Tibial nerve (tissue), 4 donors: ENCODE measurements around the gene PXDN. TPM values are rescaled to one million over a fixed set of nuclear protein-coding genes. Genes with fewer than 3 reads are reported as not detected.

Experiments
- DNase-seq, 2 donors: peaks; one replicate each; pipeline ENCODE4 v3.0.0-alpha.2; 2019; ENCODE audit warnings: low spot score in 2 of 2
- H3K27ac ChIP-seq, 4 donors: fragments of 200-600 bp; sonication (generic) in 3 of 4; one replicate each; pipeline ENCODE4 v1.5.1; 2017 to 2019; ENCODE audit warnings: mild to moderate bottlenecking in 1 of 4
- H3K27me3 ChIP-seq, 2 donors: fragments of 200-600 bp; sonication (generic) in 1 of 2; one replicate each; pipeline versions ENCODE4 v1.5.1 to v1.6.0; 2017 to 2019
- H3K36me3 ChIP-seq, 3 donors: fragments of 200-600 bp; sonication (generic); one replicate each; pipeline ENCODE4 v1.5.1; 2018 to 2019
- H3K4me1 ChIP-seq, 4 donors: fragments of 200-600 bp; sonication (generic) in 3 of 4; one replicate each; pipeline ENCODE4 v1.5.1; 2017 to 2019
- H3K4me3 ChIP-seq, 4 donors: fragments of 200-600 bp; sonication (generic) in 3 of 4; one replicate each; pipeline ENCODE4 v1.5.1; 2017 to 2019; ENCODE audit warnings: mild to moderate bottlenecking in 1 of 4, moderate library complexity in 1 of 4
- H3K9me3 ChIP-seq, 4 donors: fragments of 200-600 bp; sonication (generic) in 3 of 4; one replicate each; pipeline ENCODE4 v1.5.1; 2017 to 2019
- EP300 ChIP-seq, 2 donors: sonication (generic); formaldehyde crosslinking; IDR thresholded peaks; one replicate each; pipeline ENCODE4 v1.6.1; 2017; ENCODE audit warnings: antibody characterized with exemption in 2 of 2, mild to moderate bottlenecking in 1 of 2
- POLR2A ChIP-seq, 2 donors: fragments of 450-650 bp; IDR thresholded peaks; one replicate each; pipeline ENCODE4 v1.6.1; 2017; ENCODE audit warnings: antibody characterized with exemption in 2 of 2, mild to moderate bottlenecking in 2 of 2, moderate library complexity in 2 of 2
- WGBS, 2 donors: methylation state at CpG; one replicate each; pipeline ENCODE4 v1.1.5; 2018; 5-methylcytosine and 5-hydroxymethylcytosine counted together
- total RNA-seq, 4 donors: library from RNA; depleted of rRNA; stranded (reverse); fragments of >200 nt; gene quantifications; one replicate each; pipeline ENCODE4 v1.1.0, GENCODE V29; 2016
- TF ChIP-seq, protein P1 (sequence below), 5 experiments: fragments of 200-600 bp in 3 of 5; fragments of 450-650 bp in 2 of 5; sonication (generic) in 3 of 5; IDR thresholded peaks; one replicate each; pipeline ENCODE4 v1.5.1; 2016 to 2019; ENCODE audit warnings: antibody characterized with exemption in 5 of 5, mild to moderate bottlenecking in 3 of 5, moderate library complexity in 2 of 5

The PXDN gene
- total RNA-seq, 4 donors from 2014 or later: 40.4 to 72.6 (median 52.4) TPM

GRCh38 chr2:1754046-1754445 lies 9.7 kb upstream of the PXDN start:
- TF ChIP-seq POLR2A (IDR thresholded peaks at IDR 0.05): no peak
- TF ChIP-seq, protein P1, sequence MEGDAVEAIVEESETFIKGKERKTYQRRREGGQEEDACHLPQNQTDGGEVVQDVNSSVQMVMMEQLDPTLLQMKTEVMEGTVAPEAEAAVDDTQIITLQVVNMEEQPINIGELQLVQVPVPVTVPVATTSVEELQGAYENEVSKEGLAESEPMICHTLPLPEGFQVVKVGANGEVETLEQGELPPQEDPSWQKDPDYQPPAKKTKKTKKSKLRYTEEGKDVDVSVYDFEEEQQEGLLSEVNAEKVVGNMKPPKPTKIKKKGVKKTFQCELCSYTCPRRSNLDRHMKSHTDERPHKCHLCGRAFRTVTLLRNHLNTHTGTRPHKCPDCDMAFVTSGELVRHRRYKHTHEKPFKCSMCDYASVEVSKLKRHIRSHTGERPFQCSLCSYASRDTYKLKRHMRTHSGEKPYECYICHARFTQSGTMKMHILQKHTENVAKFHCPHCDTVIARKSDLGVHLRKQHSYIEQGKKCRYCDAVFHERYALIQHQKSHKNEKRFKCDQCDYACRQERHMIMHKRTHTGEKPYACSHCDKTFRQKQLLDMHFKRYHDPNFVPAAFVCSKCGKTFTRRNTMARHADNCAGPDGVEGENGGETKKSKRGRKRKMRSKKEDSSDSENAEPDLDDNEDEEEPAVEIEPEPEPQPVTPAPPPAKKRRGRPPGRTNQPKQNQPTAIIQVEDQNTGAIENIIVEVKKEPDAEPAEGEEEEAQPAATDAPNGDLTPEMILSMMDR (IDR thresholded peaks at IDR 0.05): no peak
- TF ChIP-seq EP300 (IDR thresholded peaks at IDR 0.05): no peak
- Histone ChIP-seq H3K27ac (no peak overlapping the region), H3K9me3 (peaks cover 0 to 8% (median 0%) of the 10 kb centered on the region in 4 donors), H3K27me3 (peaks cover 0 to 6% of the 10 kb centered on the region in 2 donors), H3K4me1 (no peaks in the 10 kb centered on the region), H3K36me3 (no peaks in the 10 kb centered on the region), H3K4me3 (no peak overlapping the region)
- DNase-seq: no peak
- WGBS, 2 donors: 91 to 93% methylated on average over 12 of the region's 12 CpGs

DNA sequence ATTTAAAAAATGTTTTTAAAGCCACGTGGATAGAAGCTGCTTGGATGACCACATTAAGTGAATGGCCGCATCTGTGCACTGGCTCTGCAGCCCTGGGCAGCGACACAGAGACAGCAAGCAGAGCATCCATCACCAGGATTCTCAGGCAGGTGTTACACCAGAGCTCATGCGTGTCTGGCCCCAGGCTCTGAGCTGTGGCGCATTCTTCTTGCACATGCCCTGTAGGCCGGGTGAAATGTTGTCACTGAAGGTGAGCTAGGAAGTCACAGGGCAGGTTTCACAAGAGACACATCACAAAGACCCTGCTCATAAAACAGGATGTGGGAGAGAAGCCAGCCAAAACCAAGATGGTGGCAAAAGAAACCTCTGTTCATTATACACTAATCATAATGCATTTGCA lies 8.4 kb upstream of the PXDN start:
- H3K4me1 ChIP-seq: peaks cover 0 to 4% (median 0%) of the 10 kb centered on the region in 4 donors
- no peak overlapping the region for H3K27ac ChIP-seq
- peaks cover 0 to 6% of the 10 kb centered on the region in 2 donors for H3K27me3 ChIP-seq
- TF ChIP-seq, protein P1 (IDR thresholded peaks at IDR 0.05): no peak
- TF ChIP-seq POLR2A (IDR thresholded peaks at IDR 0.05) (no peak), EP300 (IDR thresholded peaks at IDR 0.05) (no peak)
- no peaks in the 10 kb centered on the region for H3K36me3 ChIP-seq
- H3K9me3 ChIP-seq: peaks cover 0 to 8% (median 0%) of the 10 kb centered on the region in 4 donors
- no peak overlapping the region for H3K4me3 ChIP-seq
- DNase-seq: no peak
- WGBS, 2 donors: 77 to 85% methylated on average over 6 of the region's 6 CpGs

DNA sequence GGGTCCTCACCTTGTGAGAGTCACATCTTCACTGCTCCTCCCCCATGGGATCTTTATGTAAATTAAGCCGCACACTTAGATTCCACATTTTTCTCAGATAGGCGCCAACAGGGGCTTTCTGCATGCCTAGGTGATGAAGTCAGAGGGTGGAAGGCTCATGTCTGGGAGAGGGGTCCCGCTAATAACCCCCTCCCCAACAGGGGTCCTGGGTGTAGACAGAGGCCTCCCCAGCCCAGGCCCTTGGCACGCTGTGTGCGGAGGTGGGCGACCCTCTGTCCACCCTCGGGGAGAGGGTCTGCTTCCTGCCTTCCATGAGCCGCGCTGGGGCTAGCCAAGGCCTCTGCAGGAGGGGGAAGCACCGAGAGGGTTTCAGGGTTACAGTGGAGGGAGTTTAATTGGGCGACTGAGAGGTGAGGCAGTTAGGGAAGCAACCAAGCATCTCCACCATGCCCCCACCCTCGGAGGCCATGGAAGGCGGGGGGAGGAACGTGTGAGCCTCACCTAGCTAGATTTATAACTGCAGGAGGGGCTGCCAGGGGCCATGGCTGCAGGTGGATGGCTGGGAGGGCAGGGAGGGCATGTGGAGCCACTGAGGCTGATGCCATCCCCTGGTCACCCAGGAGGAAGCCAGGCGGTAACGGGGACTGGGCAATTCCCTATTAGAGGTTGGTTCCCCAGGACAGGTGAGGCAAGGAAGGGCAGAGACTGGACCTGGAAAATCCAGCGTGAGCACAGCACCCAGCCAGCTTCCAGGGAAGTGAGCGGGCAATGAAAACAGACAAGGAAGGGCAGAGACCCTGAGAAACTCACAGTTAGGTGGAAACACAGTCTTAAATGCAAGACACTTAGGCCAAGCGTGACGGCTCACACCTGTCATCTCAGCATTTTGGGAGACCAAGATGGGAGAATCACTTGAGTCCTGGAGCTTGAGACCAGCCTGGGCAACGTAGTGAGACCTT lies 7.7 kb upstream of the PXDN start:
- H3K27ac ChIP-seq: no peak overlapping the region
- DNase-seq: no peak
- peaks cover 0 to 8% (median 0%) of the 10 kb centered on the region in 4 donors for H3K9me3 ChIP-seq
- no peak overlapping the region for H3K4me3 ChIP-seq
- no peak for TF ChIP-seq POLR2A (IDR thresholded peaks at IDR 0.05)
- TF ChIP-seq EP300 (IDR thresholded peaks at IDR 0.05): no peak
- TF ChIP-seq, protein P1 (IDR thresholded peaks at IDR 0.05): no peak
- H3K4me1 ChIP-seq: peaks cover 0 to 4% (median 0%) of the 10 kb centered on the region in 4 donors
- no peaks in the 10 kb centered on the region for H3K36me3 ChIP-seq
- WGBS, 2 donors: 71 to 78% methylated on average over 20 to 21 of the region's 21 CpGs
- peaks cover 0 to 6% of the 10 kb centered on the region in 2 donors for H3K27me3 ChIP-seq

- DNase-seq: peak in 1 of 2 donors; percentile 67
- TF ChIP-seq POLR2A (IDR thresholded peaks at IDR 0.05) (no peak), EP300 (IDR thresholded peaks at IDR 0.05) (no peak)
- TF ChIP-seq, protein P1 (IDR thresholded peaks at IDR 0.05): peak; percentile 59 to 91 (median 82)
These were observed 6.8 kb upstream of the PXDN start for GRCh38 chr2:1750933-1751766.

More at GRCh38 chr2:1750933-1751766, 6.8 kb upstream of the PXDN start:
- Histone ChIP-seq H3K36me3 (no peaks in the 10 kb centered on the region), H3K27ac (no peak overlapping the region), H3K9me3 (peaks cover 0 to 8% (median 0%) of the 10 kb centered on the region in 4 donors), H3K4me1 (peaks cover 0 to 4% (median 0%) of the 10 kb centered on the region in 4 donors), H3K27me3 (peaks cover 0 to 6% of the 10 kb centered on the region in 2 donors), H3K4me3 (no peak overlapping the region)
- 37 to 40% methylated on average over 23 to 24 of the region's 24 CpGs for WGBS, 2 donors
